ENCODE results near the gene KCNK17.

The KCNK17 gene

GRCh38 chr6:39274903-39275302, 39.3 kb downstream of the KCNK17 start:
- in situ Hi-C loops (cut with MboI; ENCODE audit: low sequenced_read_pairs): no loop called here

GRCh38 chr6:39274471-39274870, 39.7 kb downstream of the KCNK17 start:
- in situ Hi-C loops (cut with MboI; ENCODE audit: low sequenced_read_pairs): no loop called here

GRCh38 chr6:39273406-39273821, 40.8 kb downstream of the KCNK17 start:
- in situ Hi-C loops (cut with MboI; ENCODE audit: low sequenced_read_pairs): no loop called here

GRCh38 chr6:39269961-39270360, 44.3 kb downstream of the KCNK17 start:
- in situ Hi-C loops (cut with MboI; ENCODE audit: low sequenced_read_pairs): no loop called here

GRCh38 chr6:39268721-39269120, 45.5 kb downstream of the KCNK17 start:
- in situ Hi-C loops (cut with MboI; ENCODE audit: low sequenced_read_pairs): no loop called here

DNA sequence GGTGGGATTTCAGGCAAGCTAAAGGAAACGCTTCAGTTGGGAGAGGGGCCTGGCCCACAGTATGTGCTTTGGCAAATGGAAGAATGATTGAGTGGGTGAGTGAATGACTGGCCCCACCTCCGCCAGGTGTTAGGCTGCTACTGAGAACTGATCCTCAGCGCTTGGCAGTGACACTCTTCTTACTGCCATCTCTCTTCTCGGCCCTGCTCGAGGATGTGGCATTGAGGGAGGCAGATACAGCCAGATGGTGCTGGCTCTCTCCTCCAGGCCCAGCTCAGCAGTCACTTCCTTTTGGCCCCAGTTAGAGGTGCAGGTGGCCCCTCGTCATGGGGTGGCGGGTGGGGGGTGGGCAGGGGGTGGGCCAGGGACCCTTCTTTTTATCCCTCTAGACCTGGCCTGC, 46.0 kb downstream of the KCNK17 start:
- in situ Hi-C loops (cut with MboI; ENCODE audit: low sequenced_read_pairs): no loop called here

DNA sequence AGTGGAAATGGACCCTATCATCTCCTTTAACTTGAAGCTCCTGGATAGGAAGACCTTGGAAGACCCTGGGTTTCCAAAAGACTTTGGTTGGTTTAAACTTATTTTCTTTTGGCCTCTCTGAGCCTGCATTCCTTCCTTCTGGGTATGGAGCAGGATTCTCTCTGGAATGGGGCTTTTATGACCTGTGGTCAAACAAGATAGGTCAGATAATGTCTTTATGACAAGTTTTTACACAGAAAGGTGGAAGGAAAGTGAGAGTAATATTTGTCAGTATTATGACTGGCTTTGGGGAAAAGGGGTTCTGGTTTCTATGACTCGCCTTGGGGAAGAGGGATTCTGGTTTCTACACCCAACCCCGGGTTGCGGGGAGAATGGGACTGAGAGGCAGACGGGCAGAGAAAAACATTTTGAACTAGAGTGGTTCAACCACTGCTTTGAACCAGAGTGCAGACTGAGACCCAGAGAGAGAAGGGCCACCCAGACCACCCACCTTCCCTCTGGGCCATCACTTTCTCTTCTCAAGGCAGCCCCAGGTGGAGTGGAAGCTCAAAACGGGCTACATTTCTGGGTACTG, 47.4 kb downstream of the KCNK17 start:
- in situ Hi-C loops (cut with MboI; ENCODE audit: low sequenced_read_pairs): no loop called here

GRCh38 chr6:39266375-39266774, 47.8 kb downstream of the KCNK17 start:
- in situ Hi-C loops (cut with MboI; ENCODE audit: low sequenced_read_pairs): no loop called here

DNA sequence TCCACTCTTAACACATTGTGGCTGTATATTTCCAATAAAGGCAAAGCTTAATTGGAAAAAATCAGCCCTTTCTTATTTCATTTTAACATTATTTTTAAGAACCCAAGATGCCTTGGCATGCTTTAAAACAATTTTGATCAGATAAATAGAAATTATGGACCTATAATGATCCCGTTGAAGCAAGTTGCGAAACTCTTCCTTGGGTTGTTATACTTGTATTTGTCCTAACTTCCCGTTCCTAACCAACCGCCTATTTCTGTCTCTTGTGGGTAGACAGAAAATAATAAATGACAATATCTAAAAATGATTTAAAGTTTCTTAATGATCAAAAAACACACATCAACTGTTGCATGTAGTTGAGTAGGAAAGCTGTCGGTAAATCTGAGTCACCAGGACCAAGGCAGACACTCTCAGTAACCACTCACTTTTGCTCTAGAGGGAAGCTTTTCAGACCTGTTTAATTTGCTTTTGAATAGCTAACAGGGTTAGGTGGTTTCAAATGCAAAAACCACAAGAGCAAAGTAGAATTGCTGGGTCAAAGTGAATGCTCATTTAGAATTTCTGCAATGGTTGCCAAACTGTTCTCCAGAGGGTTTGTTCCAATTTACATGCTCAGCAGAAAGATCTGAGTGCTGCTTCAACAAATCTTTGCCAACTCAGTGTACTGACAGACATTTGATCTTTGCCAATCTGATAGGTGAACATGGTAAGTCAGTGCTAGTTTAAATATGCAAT, 50.7 kb downstream of the KCNK17 start:
- in situ Hi-C loops (cut with MboI; ENCODE audit: low sequenced_read_pairs): no loop called here

- in situ Hi-C loops (cut with MboI; ENCODE audit: low sequenced_read_pairs): no loop called here
Observed at GRCh38 chr6:39261751-39262150, 52.5 kb downstream of the KCNK17 start.

- in situ Hi-C loops (cut with MboI; ENCODE audit: low sequenced_read_pairs): no loop called here
Observed at GRCh38 chr6:39260953-39261352, 53.3 kb downstream of the KCNK17 start.

GRCh38 chr6:39260456-39260855, 53.8 kb downstream of the KCNK17 start:
- in situ Hi-C loops (cut with MboI; ENCODE audit: low sequenced_read_pairs): no loop called here

GRCh38 chr6:39256294-39256940, 57.8 kb downstream of the KCNK17 start:
- in situ Hi-C loops (cut with MboI; ENCODE audit: low sequenced_read_pairs): no loop called here

DNA sequence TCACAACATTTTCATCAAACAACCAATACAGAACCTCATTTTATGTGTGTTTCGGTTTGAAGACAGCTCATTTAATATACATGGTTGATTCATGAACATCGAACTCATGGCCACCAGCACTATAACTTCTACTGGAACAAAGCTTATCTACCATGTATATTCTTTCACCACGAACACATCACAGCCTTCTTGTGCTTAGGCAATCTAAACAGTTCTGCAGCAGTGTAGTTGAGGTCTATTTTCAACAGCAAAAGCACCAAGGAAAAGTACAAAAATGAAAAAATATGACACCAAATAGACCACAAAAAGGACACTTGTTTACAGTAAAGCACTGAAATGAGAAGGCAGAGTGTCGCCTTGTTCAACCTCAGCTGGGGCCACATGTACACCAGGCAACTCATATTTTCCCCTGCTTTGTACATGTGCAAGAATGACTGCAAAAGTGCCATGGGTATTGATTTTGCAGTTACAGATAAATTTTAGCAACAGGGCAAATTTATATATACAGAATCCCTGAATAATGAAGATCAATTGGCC, 59.2 kb downstream of the KCNK17 start:
- in situ Hi-C loops (cut with MboI; ENCODE audit: low sequenced_read_pairs): no loop called here

- in situ Hi-C loops (cut with MboI; ENCODE audit: low sequenced_read_pairs): no loop called here
Observed at GRCh38 chr6:39251406-39251805, 62.8 kb downstream of the KCNK17 start.

GRCh38 chr6:39250507-39250906, 63.7 kb downstream of the KCNK17 start:
- in situ Hi-C loops (cut with MboI; ENCODE audit: low sequenced_read_pairs): no loop called here

DNA sequence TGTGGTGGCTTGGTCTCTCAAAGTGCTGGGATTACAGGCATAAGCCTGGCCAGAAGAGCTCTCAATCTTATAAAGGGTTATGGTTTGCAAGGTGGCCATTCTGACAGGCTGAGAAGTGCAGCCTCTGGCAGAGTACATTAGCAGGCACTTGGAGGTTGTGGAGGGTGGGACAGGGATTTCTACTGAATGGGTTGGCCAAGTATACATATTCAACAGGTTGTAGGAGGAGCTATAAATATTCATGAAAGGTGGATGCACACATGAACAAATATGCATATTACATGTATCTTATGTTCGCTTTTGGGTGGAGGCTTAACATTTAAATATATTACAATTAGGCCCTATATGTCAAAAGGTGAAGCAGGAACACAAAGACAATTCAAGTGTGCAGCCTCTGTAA, 64.9 kb downstream of the KCNK17 start:
- in situ Hi-C loops (cut with MboI; ENCODE audit: low sequenced_read_pairs): no loop called here

Data from HL-60/S4 treated with retinoic acid at 250 ng/mL for 4 days and 3 days (cell line).